HG02970 (cell line): ENCODE results near the gene STAU1.
"Not testable (repeated sequence)": the region's sequence is repeated elsewhere in the genome, so short reads cannot be mapped to it uniquely, and the experiment has no call there.

Experiments
- ATAC-seq: cut with Tn5 transposase; IDR thresholded peaks from one replicate; pipeline ENCODE4 v1.9.1; 2021; ENCODE audit warnings: mild to moderate bottlenecking, moderate library complexity, moderate number of reproducible peaks; ENCODE audit not compliant: unreplicated experiment, low FRiP score

Gene STAU1, protein sequence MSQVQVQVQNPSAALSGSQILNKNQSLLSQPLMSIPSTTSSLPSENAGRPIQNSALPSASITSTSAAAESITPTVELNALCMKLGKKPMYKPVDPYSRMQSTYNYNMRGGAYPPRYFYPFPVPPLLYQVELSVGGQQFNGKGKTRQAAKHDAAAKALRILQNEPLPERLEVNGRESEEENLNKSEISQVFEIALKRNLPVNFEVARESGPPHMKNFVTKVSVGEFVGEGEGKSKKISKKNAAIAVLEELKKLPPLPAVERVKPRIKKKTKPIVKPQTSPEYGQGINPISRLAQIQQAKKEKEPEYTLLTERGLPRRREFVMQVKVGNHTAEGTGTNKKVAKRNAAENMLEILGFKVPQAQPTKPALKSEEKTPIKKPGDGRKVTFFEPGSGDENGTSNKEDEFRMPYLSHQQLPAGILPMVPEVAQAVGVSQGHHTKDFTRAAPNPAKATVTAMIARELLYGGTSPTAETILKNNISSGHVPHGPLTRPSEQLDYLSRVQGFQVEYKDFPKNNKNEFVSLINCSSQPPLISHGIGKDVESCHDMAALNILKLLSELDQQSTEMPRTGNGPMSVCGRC

DNA sequence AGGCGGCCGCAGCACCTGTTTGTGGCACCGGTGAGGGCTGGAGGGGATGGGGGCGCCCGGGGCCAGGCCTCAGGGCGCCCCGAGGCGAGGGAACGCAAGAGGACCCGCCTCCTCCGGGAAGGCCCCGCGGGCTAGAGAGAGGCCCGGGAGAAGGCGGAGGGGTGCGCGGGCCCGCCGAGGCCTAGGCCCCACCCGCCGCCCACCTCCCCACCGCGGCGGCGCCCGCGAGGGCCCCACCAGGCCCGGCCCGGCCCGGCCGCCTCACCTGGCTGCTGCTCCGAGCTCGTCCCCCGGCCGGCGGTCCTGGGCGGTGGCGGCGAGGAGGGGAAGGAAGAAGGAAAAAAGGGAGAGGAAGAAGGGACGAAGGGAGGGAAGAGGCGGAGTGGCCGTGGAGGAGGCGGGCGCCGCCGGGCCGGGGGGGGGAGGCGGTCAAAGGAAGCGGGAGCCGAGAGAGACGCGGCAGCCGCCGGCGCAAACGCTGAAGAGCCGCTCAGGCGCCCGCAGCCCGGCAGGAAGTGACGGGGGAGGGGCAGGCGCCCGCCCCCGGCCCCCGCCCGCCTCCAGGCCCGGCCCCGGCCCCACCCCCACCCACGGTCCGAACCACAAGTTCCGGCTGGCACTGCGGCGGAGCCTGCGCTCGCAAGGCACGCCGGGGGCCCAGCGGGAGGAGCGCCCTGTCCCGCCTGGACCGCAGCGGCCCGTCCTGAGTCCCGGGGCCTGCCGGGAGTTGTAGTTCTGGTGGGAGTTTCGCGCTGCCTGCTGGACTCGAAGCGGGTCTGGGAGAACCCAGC, at the start of gene STAU1:
STAU1 (minus strand) TSS at position 484 of the 791 bp plus-strand sequence. CDS start 22,133 bp downstream, outside the sequence.
- ATAC-seq = peak; percentile 87

DNA sequence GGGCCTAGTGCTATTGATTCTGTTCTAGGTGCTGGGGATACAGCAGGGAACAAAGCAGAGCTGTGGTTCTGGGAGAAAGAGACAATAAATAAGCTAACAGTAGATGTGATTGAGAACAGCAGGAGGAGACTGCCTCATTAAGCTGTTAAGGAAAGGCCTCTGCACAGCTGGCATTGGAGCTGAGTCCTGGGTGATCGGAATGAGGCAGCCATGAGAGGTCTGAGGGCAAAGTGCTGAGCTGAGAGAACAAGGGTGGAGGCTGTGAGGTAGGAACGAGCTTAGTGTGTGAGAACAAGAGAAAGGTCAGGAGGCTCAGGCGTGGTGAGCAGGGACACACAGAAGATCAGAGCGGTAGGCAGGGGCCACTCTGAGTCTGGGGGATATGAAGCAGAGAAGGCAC, 49.4 kb upstream of the STAU1 start:
- no peak for ATAC-seq

DNA sequence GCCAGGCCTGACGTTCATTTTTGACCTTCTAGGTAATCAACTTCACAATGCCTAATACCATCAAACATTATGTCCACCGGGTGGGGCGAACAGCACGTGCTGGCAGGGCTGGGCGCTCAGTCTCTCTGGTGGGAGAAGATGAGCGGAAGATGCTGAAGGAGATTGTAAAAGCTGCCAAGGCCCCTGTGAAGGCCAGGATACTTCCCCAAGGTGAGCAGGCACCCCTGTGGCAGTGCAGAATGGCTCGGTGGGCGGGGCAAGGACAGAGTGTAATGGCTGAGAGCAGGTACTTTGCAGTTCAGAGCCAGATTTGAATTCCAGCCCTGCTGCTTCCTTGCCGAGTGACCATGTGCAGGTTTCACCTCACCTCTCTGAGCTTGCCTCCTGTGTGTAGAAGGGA, 48.2 kb upstream of the STAU1 start:
- no peak for ATAC-seq

DNA sequence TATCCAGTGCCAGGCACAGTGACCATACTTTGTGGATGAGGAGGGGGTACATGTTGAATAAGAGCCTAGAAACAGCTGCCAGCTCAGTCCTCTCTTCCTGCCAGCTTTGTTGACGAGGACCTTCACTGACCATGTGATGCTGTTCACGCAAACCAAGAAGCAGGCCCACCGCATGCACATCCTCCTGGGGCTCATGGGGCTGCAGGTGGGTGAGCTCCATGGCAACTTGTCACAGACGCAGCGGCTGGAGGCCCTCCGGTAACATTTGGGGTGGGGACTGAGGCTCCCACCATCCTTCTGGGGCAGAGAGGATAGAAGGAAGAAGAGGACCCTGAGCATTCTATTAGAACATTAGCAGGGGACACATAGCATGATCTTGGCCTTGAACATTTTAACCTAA, 46.7 kb upstream of the STAU1 start:
- no peak for ATAC-seq

DNA sequence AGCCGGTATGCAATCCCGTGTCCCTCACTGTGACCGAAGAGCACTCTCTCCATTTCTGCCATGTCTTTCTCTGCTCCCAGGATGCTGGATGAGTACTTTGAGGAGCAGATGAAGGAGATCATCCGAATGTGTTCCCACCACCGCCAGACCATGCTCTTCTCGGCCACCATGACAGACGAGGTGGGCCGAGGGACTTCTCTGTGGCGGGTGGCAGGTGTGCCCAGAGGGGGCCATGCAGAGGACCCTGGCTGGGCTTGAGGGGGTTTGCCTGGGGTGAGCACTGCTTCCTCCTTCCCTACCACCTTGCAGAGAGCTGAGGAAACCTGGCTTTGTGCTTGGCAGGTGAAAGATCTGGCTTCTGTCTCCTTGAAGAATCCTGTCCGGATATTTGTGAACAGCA, 45.1 kb upstream of the STAU1 start:
- ATAC-seq = no peak

DNA sequence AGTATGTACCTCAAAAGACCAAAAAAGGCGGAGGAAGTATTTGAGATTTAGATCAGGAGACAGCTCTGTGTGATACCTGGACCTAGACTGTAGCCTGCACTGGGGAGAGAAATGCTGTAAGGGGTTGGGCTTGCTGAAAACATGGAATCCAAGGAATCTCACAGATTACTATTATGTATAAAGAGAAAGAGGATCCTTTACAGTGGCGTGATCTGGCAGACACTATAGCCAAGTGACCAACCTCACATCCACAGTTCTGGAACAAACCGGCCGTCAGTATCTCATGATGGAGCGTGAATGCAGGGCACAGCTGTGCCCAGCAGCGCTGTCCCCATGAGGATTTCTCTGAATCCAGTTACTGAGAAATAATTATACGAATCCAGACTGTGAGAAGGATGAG, 43.3 kb upstream of the STAU1 start:
- ATAC-seq = no peak

DNA sequence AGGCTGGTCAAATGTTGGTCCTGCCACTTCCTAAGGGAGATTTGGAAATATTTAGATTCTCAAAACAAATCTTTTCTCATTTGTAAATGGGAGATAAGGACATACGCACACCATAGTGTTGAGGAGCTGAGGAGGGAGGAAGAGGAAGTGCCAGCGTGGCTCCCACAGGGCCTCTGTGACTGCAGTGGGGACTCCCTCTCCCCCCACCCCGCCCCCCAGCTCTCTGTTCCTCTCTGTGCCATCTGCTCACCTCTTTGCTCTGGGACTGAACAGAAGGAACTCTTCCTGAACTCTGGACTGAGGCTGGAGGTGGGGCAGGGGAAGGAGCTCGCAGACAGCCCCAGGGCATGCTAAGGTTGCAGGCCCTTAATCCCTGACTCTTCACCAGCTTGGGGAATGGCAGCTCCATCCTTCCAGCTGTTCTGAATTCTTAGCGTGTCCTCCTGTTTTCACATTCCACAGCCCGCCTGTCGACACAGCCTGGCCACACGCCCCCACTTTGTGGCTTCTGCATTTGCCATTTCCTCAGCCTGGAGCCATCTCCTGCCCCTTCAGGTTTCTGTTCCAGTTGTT, 42.5 kb upstream of the STAU1 start:
- no peak for ATAC-seq

DNA sequence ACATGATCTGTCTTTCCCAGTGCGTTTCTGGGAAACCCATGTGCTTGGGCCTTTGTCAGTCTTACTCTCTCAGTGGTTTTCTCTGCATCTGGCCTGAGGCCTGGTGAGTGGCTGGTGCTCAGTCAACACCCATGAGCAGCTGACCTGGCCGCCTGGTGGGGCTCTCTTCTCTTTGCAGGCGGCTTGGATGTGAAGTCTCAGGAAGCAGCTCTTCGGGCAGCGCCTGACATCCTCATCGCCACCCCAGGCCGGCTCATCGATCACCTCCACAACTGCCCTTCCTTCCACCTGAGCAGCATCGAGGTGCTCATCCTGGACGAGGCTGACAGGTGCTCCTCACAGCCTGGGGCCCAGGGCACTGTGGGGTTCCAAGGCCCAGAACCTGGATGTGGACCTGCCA, 41.9 kb upstream of the STAU1 start:
- ATAC-seq = no peak

DNA sequence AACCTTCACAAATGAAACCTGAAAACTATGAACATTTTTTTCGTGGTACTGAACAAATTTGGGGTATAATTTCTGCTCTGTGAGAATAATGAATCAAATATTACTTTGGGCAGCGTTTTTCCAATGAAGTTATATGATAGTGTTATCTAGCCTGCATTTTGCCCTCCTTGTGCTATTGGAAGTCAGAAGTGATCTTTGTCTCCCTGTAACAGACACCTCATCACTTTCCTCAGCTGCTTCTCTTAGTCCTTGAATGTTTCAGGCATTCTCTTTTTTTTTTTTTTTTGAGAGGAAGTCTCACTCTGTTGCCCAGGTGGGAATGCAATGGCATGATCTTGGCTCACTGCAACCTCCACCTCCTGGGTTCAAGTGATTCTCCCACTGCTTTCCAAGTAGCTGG, 41.2 kb upstream of the STAU1 start:
- no peak for ATAC-seq

DNA sequence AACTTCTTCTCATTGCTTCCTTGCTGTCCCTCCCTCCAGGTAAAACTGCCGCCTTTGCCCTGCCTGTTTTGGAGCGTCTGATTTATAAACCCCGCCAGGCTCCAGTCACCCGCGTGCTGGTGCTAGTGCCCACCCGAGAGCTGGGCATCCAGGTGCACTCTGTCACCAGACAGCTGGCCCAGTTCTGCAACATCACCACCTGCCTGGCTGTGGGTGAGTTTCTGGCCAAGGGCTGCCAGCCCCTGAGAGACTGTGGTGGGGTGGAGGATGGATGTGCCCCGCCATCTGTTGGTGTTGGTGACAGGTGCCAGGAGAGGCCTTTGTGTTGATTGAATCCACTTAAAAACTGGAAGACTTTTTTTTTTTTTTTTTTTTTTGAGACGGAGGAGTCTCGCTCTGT, 40.5 kb upstream of the STAU1 start:
- ATAC-seq = no peak

DNA sequence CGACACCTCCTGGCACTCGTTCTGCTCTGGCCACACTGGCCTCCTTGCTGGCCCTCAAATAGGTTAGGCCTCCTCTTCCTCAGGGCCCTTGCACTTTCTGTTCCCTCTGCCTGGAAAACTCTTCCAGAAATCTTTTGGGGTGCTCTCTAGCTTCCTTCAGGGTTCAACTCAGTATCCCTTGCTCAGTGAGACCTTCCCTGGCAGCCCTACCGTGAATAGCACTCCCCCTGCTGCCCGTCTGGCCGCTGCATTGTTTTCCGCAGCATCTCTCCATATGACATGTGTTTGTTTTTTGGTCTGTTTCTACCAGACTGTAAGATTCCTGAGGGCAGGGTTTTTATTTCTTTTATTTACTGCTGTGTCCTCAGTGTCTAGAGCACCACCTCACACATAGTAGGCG, 37.8 kb upstream of the STAU1 start:
- ATAC-seq = no peak

DNA sequence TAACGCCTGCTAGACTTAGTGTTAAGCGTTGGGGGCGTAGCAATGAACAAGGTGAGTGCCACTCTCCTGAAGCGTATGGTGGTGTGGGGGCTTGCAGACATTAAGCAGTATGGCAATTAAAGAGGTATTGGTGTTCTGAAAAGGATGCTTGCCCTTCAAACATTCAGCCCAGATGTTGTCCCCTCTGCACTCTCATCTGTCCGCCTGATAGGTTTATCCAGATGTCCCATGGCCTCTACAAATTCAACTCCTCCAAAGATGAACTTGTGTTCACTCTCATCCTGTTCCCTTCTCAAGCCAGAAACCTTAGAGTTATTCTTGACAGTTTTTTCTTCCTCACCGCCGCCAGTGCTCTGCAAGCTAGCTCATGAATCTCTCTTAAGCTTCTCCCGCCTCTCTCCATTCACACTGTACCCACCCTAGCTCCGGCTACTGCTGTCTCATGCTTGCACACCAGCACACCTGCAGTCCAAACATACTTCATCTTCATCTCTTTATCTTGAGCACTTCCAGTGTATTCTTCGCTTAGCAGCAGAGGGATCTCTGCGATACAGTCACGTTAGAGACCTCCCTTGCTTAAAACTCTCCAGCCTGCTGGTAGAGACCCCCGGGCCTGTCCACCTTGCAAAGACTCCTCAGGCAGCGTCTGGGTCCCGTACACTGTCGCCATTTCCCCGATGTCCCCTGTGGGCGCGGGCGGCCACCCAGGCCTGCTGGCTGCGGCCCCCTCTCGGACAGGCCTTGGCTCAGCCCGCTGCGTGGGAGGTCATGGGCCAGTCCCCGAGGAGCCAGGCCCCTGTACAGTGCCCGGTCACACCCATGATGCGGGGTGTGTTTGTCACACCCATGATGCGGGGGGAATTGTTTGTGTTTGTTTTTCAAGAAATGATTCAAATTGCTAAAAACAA, 32.0 kb upstream of the STAU1 start:
- no peak for ATAC-seq

DNA sequence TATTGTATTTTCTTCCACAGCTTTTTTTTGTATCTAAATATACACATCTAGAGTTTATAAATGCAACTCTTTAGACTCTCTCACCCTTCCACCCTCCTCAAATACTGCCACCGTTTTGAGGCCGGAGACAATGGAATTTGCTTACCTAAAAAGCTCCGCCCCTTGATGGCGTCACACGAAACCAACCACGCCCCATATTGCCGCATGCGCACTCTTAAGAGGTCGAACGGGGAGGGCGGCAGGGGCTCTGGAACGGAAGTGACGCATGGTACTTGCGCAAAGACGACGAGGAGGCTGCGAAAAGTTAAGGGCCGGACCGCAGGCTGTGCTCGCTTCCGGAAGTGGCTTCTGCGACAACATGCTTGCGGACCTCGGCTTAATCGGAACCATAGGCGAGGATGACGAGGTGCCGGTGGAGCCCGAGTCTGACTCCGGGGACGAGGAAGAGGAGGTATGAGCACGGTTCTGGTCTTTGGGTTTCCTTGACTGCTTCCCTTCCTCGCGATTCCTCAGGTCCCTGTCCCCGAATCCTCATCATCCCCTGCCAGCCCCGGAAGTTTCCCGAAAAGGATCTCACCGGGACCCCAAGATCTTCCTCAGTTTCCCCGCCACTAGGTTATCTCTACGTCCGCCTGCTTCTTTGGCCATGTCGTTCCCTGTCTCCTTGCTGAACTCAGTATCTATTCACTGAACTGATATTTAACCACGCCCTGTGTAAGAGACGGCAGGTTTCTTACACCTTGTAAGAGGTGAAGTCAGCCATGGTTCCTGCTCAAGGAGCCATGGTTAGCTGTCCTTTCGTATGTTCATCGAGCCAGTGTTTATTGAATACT, 31.2 kb upstream of the STAU1 start, which contains the start of gene DDX27:
DDX27 (plus strand) TSS at position 326 of the 833 bp plus-strand sequence; CDS start at position 359, 33 bp downstream.
- peak; percentile 88 for ATAC-seq

DNA sequence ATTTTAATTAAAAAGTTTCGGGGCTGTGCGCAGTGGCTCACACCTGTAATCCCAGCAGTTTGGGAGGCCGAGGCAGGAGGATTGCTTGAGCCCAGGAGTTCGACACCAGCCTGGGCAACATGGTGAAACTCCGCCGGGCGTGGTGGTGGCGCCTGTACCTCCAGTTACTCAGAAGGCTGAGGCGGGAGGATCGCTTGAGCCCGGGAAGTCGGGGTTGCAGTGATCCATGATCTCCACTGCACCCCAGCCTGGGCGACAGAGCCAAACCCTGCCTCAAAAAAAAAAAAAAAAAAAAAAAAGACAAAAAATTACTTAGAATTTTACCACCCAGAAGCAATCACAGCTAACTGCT, 30.6 kb upstream of the STAU1 start:
- ATAC-seq = not testable (repeated sequence)

DNA sequence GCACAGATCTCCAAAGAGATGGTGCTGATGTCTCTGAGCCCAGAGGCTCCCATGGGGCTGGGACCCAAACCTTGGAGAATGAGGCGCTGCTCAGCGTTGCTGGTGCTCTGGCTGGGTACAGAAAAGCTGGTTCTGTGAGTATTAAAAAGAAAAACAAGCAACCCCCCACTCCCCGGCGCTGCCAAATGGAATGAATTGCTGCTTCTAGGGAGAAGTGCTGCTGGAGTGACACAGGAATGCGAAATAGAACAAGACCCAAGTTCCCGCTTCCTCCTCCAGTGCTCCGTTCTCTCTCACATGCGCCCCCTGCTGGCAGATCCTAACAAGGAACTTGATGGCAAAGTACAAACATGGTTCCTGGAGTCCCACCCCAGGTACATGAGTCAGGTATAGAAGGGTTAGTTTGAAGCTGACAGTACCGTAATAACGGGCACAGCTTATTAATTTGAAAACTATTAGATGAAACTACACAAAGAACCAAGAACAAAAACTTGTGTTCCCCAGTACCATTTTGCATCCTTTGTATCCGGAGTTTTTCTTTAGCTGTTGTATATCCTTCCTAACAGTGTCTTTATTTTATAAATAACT, 29.0 kb upstream of the STAU1 start:
- no peak for ATAC-seq

DNA sequence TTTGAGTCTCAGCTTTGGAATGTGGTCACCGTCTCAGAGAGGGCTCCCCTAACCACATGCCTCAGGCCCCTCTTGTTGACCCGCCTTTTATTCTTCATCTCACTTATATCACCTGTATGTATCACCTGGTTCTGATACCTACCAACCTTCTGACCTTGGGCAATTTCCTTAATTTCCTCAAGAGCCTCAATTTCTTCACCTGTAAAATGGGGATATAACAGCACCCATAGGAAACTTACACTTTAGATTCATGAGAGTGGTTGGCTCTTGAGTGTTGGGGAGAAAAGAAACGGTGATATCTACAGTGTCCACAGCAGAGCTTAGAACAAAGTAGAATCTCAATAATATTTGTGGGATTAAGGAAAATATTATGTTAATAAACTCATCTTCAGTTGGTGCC, 27.1 kb upstream of the STAU1 start:
- no peak for ATAC-seq

DNA sequence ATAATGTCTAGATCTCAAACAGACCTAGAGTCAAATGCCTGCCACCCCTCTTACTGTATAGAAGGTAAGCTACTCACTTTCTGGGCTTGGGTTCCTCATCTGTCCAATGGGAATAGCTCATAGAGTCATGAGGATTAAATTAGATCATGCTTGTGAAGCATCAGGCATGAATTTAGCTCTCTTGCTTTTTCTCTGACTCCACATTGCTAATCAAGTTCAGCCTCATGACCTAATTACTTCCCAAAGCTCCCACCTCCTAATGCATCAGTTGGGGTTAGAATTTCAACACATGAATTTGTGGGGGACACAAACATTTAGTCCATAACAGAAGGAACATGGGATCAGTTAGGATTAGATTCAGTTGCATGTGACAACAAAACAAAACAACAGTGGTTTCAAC, 26.4 kb upstream of the STAU1 start:
- ATAC-seq = no peak

DNA sequence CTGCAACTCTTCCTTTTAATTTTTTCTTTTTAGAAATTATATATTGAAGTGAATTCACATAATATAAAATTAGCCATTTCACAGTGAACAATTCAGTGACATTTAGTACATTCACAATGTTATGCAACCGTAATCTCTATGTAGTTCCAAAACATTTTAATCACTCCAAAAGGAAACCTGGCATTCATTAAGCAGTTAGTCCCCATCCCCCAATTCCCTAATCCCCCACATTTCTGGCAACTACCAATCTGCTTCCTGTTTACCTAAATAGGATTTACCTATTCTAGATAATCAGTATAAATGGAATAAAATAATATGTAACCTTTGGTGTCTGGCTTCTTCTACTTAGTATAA, 22.6 kb upstream of the STAU1 start:
- no peak for ATAC-seq
